Measurements from ENCODE around the gene LRFN4.

- TF ChIP-seq CTCF (conservative IDR thresholded peaks at IDR 0.05; ENCODE audit: low read length) = no peak
- no peak for TF ChIP-seq EZH2phosphoT487 (IDR thresholded peaks at IDR 0.05; ENCODE audit: borderline replicate concordance, low read depth, low read length)
Observed at GRCh38 chr11:66877588-66878385, 20.9 kb downstream of the LRFN4 start.

Data from OCI-LY7 (cell line).